Measurements from ENCODE around the gene ST3GAL3.

GRCh38 chr1:43912607-43913006 lies 205.3 kb downstream of the ST3GAL3 start:
- TF ChIP-seq EZH2phosphoT487 (IDR thresholded peaks at IDR 0.05) (no peak), EZH2 (IDR thresholded peaks at IDR 0.05) (no peak), CTCF (IDR thresholded peaks at IDR 0.05) (no peak)
